Endothelial cell of umbilical vein (primary cell): ENCODE results near the gene CSF3. TPM values are rescaled to one million over a fixed set of nuclear protein-coding genes. Genes with fewer than 3 reads are reported as not detected.

Experiments
- BruUV-seq: library from RNA; stranded (reverse); fragments of 400-500 nt; replicated peaks from 2 replicates; lab custom pipeline; 2021; lab: Mats Ljungman, UMichigan
- CTCF ChIA-PET: fragments of 300-600, 350-600 bp; sonication (Branson Sonifier 250); formaldehyde crosslinking; loops from one replicate; lab custom pipeline; 2021; ENCODE audit warnings: antibody characterized with exemption, inconsistent platforms; lab: Charles Lee
- POLR2A ChIA-PET: fragments of 300-600, 350-600 bp; sonication (Branson Sonifier 250); formaldehyde crosslinking; loops from one replicate; lab custom pipeline; 2021; ENCODE audit warnings: antibody characterized with exemption, inconsistent platforms; lab: Charles Lee
- DNase-seq: peaks from one replicate; pipeline ENCODE4 v3.0.0-alpha.2; 2011; ENCODE audit warnings: low read depth, low spot score
- FAIRE-seq: peaks from 2 replicates; lab custom pipeline; 2011; peaks lifted over from hg19 to GRCh38; lab: Jason Lieb, UNC
- H2AFZ ChIP-seq: 2 replicates; pipeline ENCODE4 v1.6.0; 2012; ENCODE audit warnings: low read depth, low read length, control low read depth, inconsistent platforms
- H3K27ac ChIP-seq: 2 replicates; pipeline ENCODE4 v1.5.1; 2011; ENCODE audit warnings: low read depth, mild to moderate bottlenecking, control low read depth, low read length, moderate library complexity; ENCODE audit not compliant: insufficient read depth
- H3K27me3 ChIP-seq, 2 experiments: 2 replicates each; pipeline versions ENCODE4 v1.6.0 to v1.6.1; 2011; ENCODE audit warnings: low read length in 2 of 2, mixed read lengths in 1 of 2; ENCODE audit not compliant: control insufficient read depth in 2 of 2, insufficient read depth in 2 of 2
- H3K36me3 ChIP-seq, 2 experiments: 2 replicates in 1 of 2; 3 replicates in 1 of 2; pipeline ENCODE4 v1.5.1; 2011; ENCODE audit warnings: low read length in 2 of 2, mild to moderate bottlenecking in 1 of 2, moderate library complexity in 1 of 2; ENCODE audit not compliant: control insufficient read depth in 2 of 2, insufficient read depth in 2 of 2; ENCODE audit errors: extremely low read depth in 1 of 2
- H3K4me1 ChIP-seq: 3 replicates; pipeline ENCODE4 v1.5.1; 2011; ENCODE audit warnings: mild to moderate bottlenecking, low read length; ENCODE audit not compliant: control insufficient read depth, insufficient read depth; ENCODE audit errors: extremely low read depth
- H3K4me2 ChIP-seq: 2 replicates; pipeline ENCODE4 v1.6.1; 2011; ENCODE audit warnings: low read length, control low read depth, mixed read lengths; ENCODE audit not compliant: insufficient read depth
- H3K4me3 ChIP-seq, 3 experiments: fragments of 200-600 bp in 1 of 3; sonication (generic), shearing (Covaris generic) in 1 of 3; replicated peaks in 1 of 3; 2 replicates each; pipeline ENCODE4 v1.5.1; 2011 to 2016; ENCODE audit warnings: control low read depth in 3 of 3, low read length in 3 of 3, mild to moderate bottlenecking in 2 of 3, inconsistent platforms in 1 of 3, low read depth in 1 of 3, moderate library complexity in 1 of 3; ENCODE audit not compliant: insufficient read depth in 1 of 3
- H3K79me2 ChIP-seq: 2 replicates; pipeline ENCODE4 v1.6.0; 2012; ENCODE audit warnings: low read length, inconsistent platforms; ENCODE audit not compliant: control insufficient read depth, insufficient read depth
- H3K9ac ChIP-seq: replicated peaks from 2 replicates; pipeline ENCODE3; 2011; ENCODE audit warnings: low read length, control low read depth; ENCODE audit not compliant: insufficient read depth; ENCODE audit errors: extremely low read depth
- H3K9me1 ChIP-seq: replicated peaks from 3 replicates; pipeline ENCODE4 v1.6.0; 2011; ENCODE audit warnings: mild to moderate bottlenecking, low read length; ENCODE audit not compliant: control insufficient read depth, insufficient read depth; ENCODE audit errors: extremely low read depth
- H3K9me3 ChIP-seq: replicated peaks from 2 replicates; pipeline ENCODE4 v1.5.1; 2012; ENCODE audit warnings: low read length, inconsistent platforms; ENCODE audit not compliant: control insufficient read depth, insufficient read depth
- H4K20me1 ChIP-seq: replicated peaks from 2 replicates; pipeline ENCODE3; 2011; ENCODE audit warnings: mild to moderate bottlenecking, low read length; ENCODE audit not compliant: control insufficient read depth, insufficient read depth; ENCODE audit errors: extremely low read depth
- CTCF ChIP-seq, 2 donors: IDR thresholded peaks; 1 replicate in 1 of 2; 2 replicates in 1 of 2; pipeline ENCODE4 v1.5.1; 2011; ENCODE audit warnings: low read length in 2 of 2, mild to moderate bottlenecking in 2 of 2, moderate library complexity in 2 of 2, control low read depth in 1 of 2, inconsistent platforms in 1 of 2, low read depth in 1 of 2; ENCODE audit not compliant: insufficient read depth in 1 of 2; ENCODE audit errors: extremely low read depth in 1 of 2
- EZH2 ChIP-seq: IDR thresholded peaks from 2 replicates; pipeline ENCODE4 v1.6.1; 2012; ENCODE audit warnings: borderline replicate concordance, low read depth, mild to moderate bottlenecking, moderate library complexity, low read length, inconsistent platforms; ENCODE audit not compliant: severe bottlenecking
- FOS ChIP-seq: IDR thresholded peaks from 2 replicates; pipeline ENCODE4 v1.6.1; 2011; ENCODE audit warnings: mild to moderate bottlenecking, low read length, moderate library complexity, borderline replicate concordance; ENCODE audit not compliant: insufficient read depth
- GATA2 ChIP-seq: IDR thresholded peaks from 2 replicates; pipeline ENCODE4 v1.7.0; 2011; ENCODE audit warnings: low read depth, mild to moderate bottlenecking, moderate library complexity, mixed read lengths, low read length; ENCODE audit not compliant: insufficient read length, insufficient read depth
- JUN ChIP-seq: IDR thresholded peaks from 2 replicates; pipeline ENCODE4 v1.6.1; 2011; ENCODE audit warnings: borderline replicate concordance, low read depth; ENCODE audit not compliant: insufficient read length, insufficient read depth
- MAX ChIP-seq: IDR thresholded peaks from 2 replicates; pipeline ENCODE4 v1.6.1; 2011; ENCODE audit not compliant: insufficient read depth, insufficient read length
- MYC ChIP-seq: IDR thresholded peaks from one replicate; pipeline ENCODE4 v1.6.1; 2011; ENCODE audit warnings: mild to moderate bottlenecking, low read depth, low read length
- POLR2A ChIP-seq: IDR thresholded peaks from 2 replicates; pipeline ENCODE4 v1.6.1; 2012; ENCODE audit warnings: low read depth, mild to moderate bottlenecking, control low read depth, low read length
- POLR2AphosphoS5 ChIP-seq: IDR thresholded peaks from 2 replicates; pipeline ENCODE4 v1.6.1; 2012; ENCODE audit warnings: low read depth, mild to moderate bottlenecking, control low read depth, low read length, moderate library complexity; ENCODE audit not compliant: insufficient read depth
- dilution Hi-C: fragments of 300-500 bp; cut with MboI; formaldehyde crosslinking; loops from one replicate; pipeline ENCODE4 v1.15.0; 2019; ENCODE audit warnings: low sequenced_read_pairs; ENCODE audit not compliant: extremely low pct_ligation_motif_present
- intact Hi-C: fragments of 100-400 bp; cut with micrococcal nuclease; formaldehyde crosslinking; loops from one replicate; pipeline ENCODE4 v1.10.0; 2022
- polyA plus RNA-seq, 4 experiments: library from polyadenylated mRNA; depleted of rRNA in 3 of 4; stranded (reverse) in 3 of 4; unstranded in 1 of 4; fragments of >200 nt; gene quantifications; 2 replicates each; pipeline versions ENCODE4 v1.2.1 to v1.2.3, GENCODE V29; 2011 to 2012; ENCODE audit warnings: missing spikeins in 1 of 4
- total RNA-seq: library from RNA; stranded (reverse); gene quantifications from 2 replicates; pipeline ENCODE4 v1.2.3, GENCODE V29; 2021

Gene CSF3
- total and polyA plus RNA-seq, 2 donors (not counting 3 experiments of a cell fraction or from before 2014, with no cell fraction given) = 1.0 to 2.9 TPM

- Histone ChIP-seq H4K20me1 (no peaks in the 10 kb centered on the region), H3K9me1 (no peaks in the 10 kb centered on the region), H3K27ac (no peak overlapping the region), H3K79me2 (no peaks in the 10 kb centered on the region), H3K27me3 (no peaks in the 10 kb centered on the region), H2AFZ (no peak overlapping the region), H3K36me3 (no peaks in the 10 kb centered on the region), H3K4me1 (no peaks in the 10 kb centered on the region), H3K9ac (no peak overlapping the region), H3K4me2 (no peak overlapping the region), H3K9me3 (no peaks in the 10 kb centered on the region), H3K4me3 (no peak overlapping the region)
- CTCF ChIA-PET = no interaction called here
- no TSS peak for BruUV-seq
- DNase-seq (no peak), FAIRE-seq (no peak)
- POLR2A ChIA-PET = no interaction called here
- intact Hi-C loops = no loop called here
- TF ChIP-seq MYC (no peak), EZH2 (no peak), CTCF (IDR thresholded peaks at IDR 0.05; ENCODE audit: extremely low read depth in 1 of 2, insufficient read depth in 1 of 2, low read depth in 1 of 2, low read length in 2 of 2) (no peak), POLR2A (no peak), GATA2 (no peak), POLR2AphosphoS5 (no peak), MAX (no peak), JUN (no peak), FOS (no peak)
- dilution Hi-C loops = no loop called here
Observed at GRCh38 chr17:40004072-40004471, 11.2 kb upstream of the CSF3 start.
